ENCODE results near the gene PICALM. TPM values are rescaled to one million over a fixed set of nuclear protein-coding genes. Genes with fewer than 3 reads are reported as not detected.

PICALM gene
- total RNA-seq (2022; extraction: Qiagen RNA extraction; ENCODE audit: low read depth) = 62.3 to 87.7 TPM (median 81.9 TPM) in 5 replicates

GRCh38 chr11:86068951-86069407, at the start of gene PICALM:
Gene PICALM, minus strand, starts transcription at chr11:86069084. Its CDS starts 304 bp downstream, at chr11:86068780.

Other genes starting within 250 kb of the PICALM start
- gene CCDC83, start 213.7 kb downstream of the PICALM start, total RNA-seq (2022; extraction: Qiagen RNA extraction; ENCODE audit: low read depth) = not detected in 5 replicates
- 24.4 to 28.0 TPM (median 24.8 TPM) in 5 replicates for gene EED, start 175.7 kb upstream of the PICALM start, total RNA-seq (2022; extraction: Qiagen RNA extraction; ENCODE audit: low read depth)
- 38.5 to 43.6 TPM (median 40.7 TPM) in 5 replicates for gene HIKESHI, start 233.2 kb upstream of the PICALM start, total RNA-seq (2022; extraction: Qiagen RNA extraction; ENCODE audit: low read depth)

Measured in A549 treated with GW870086 at 1 μM for 4 hours (cell line).